Anterior cingulate cortex (tissue), 58 donors: Measurements from ENCODE around the gene ARHGAP27.

ENCODE experiments used
- DNase-seq, 58 donors: peaks; one replicate each; lab custom pipeline; 2025; lab: John Stamatoyannopoulos, UW

ARHGAP27 gene

GRCh38 chr17:45433159-45433535, 477 bp upstream of the ARHGAP27 start:
- DNase-seq: no peak

GRCh38 chr17:45431531-45432404, 902 bp downstream of the ARHGAP27 start:
- DNase-seq: peak in 2 of 58 donors; percentile 20 to 66

- no peak for DNase-seq
Measured at GRCh38 chr17:45430738-45431530, 1.7 kb downstream of the ARHGAP27 start.

- DNase-seq: no peak
Measured at GRCh38 chr17:45430006-45430737, 2.5 kb downstream of the ARHGAP27 start.

GRCh38 chr17:45429339-45430005, 3.2 kb downstream of the ARHGAP27 start:
- DNase-seq: no peak

GRCh38 chr17:45428931-45429338, 3.7 kb downstream of the ARHGAP27 start:
- peak in 3 of 58 donors; percentile 8 for DNase-seq

GRCh38 chr17:45428050-45428617, 4.5 kb downstream of the ARHGAP27 start:
- DNase-seq: peak in 55 of 58 donors; percentile 8 to 75 (median 42)

GRCh38 chr17:45427181-45427835, 5.4 kb downstream of the ARHGAP27 start:
- no peak for DNase-seq

- no peak for DNase-seq
Measured at GRCh38 chr17:45426561-45426960, 6.1 kb downstream of the ARHGAP27 start.

- no peak for DNase-seq
Measured at GRCh38 chr17:45425984-45426413, 6.7 kb downstream of the ARHGAP27 start.

- DNase-seq: no peak
Measured at GRCh38 chr17:45425125-45425983, 7.3 kb downstream of the ARHGAP27 start.

- DNase-seq: no peak
Measured at GRCh38 chr17:45424769-45425124, 7.9 kb downstream of the ARHGAP27 start.

- DNase-seq: no peak
Measured at GRCh38 chr17:45423975-45424335, 8.7 kb downstream of the ARHGAP27 start.

GRCh38 chr17:45423304-45423974, 9.2 kb downstream of the ARHGAP27 start:
- DNase-seq: no peak

- peak in 1 of 58 donors; percentile 33 for DNase-seq
Measured at GRCh38 chr17:45414990-45415881, 17.4 kb downstream of the ARHGAP27 start.

GRCh38 chr17:45413498-45413923, 19.2 kb downstream of the ARHGAP27 start:
- peak in 18 of 58 donors; percentile 9 to 46 (median 30) for DNase-seq
